ENCODE data around the gene IRAK1. TPM values are rescaled to one million over a fixed set of nuclear protein-coding genes. Genes with fewer than 3 reads are reported as not detected.

The IRAK1 gene
- total RNA-seq (85.3 TPM), polyA plus RNA-seq (ENCODE audit: insufficient read depth, low read depth, low replicate concordance) (46.6 TPM)
- long read RNA-seq, donor 1, partial matches to known transcripts: 6 of 9 reads
- long read RNA-seq, donor 1, other reads (novel, unspliced or antisense): 0 of 9 reads
- long read RNA-seq, donor 2, partial matches to known transcripts: 0 of 1 reads
- long read RNA-seq, donor 2, other reads (novel, unspliced or antisense): 0 of 1 reads
- long read RNA-seq, donor 3, partial matches to known transcripts: 17 of 19 reads
- long read RNA-seq, donor 3, other reads (novel, unspliced or antisense): 0 of 19 reads
- long read RNA-seq, donor 4, partial matches to known transcripts: 0 of 5 reads
- long read RNA-seq, donor 4, other reads (novel, unspliced or antisense): 0 of 5 reads
- long read RNA-seq, donor 5: 0 reads
- long read RNA-seq, donor 6: 0 reads
- long read RNA-seq, donor 7, transcript IRAK1-204 (14 exons, 2,049 nt): minor isoform, 11 of 134 reads
- long read RNA-seq, donor 7, transcript IRAK1-203 (14 exons, 3,666 nt): major isoform, 44 of 134 reads
- long read RNA-seq, donor 7, partial matches to known transcripts: 58 of 134 reads
- long read RNA-seq, donor 7, other reads (novel, unspliced or antisense): 21 of 134 reads
- long read RNA-seq, donor 8, partial matches to known transcripts: 5 of 5 reads
- long read RNA-seq, donor 8, other reads (novel, unspliced or antisense): 0 of 5 reads
- long read RNA-seq, donor 9: 0 reads
- long read RNA-seq, donor 10, partial matches to known transcripts: 0 of 4 reads
- long read RNA-seq, donor 10, other reads (novel, unspliced or antisense): 0 of 4 reads

GRCh38 chrX:154019633-154020528 lies at the start of gene IRAK1:
IRAK1 (minus strand) TSS chrX:154019902; CDS start chrX:154019812, 90 bp downstream.
- peak within 1 kb of the TSS; percentile 53 to 78 for H3K27ac ChIP-seq (ENCODE audit: low read depth in 2 of 2, low read length in 2 of 2)
- no peaks in the 10 kb centered on the region for H3K9me3 ChIP-seq (ENCODE audit: control insufficient read depth in 2 of 3, insufficient read depth in 1 of 3, low read length in 3 of 3)
- H3K9ac ChIP-seq (ENCODE audit: low read length in 3 of 3): peak within 1 kb of the TSS in 2 of 3 donors; percentile 41 to 55
- H3K4me3 ChIP-seq (ENCODE audit: low read length in 3 of 3): peak within 1 kb of the TSS; percentile 16 to 51 (median 32)
- FAIRE-seq: no peak
- intact Hi-C loops (cut with DNase I): no loop called here
- peaks cover 0 to 2% (median 0%) of the 10 kb centered on the region in 3 donors for H3K36me3 ChIP-seq (ENCODE audit: control insufficient read depth in 2 of 3, insufficient read depth in 3 of 3, low read length in 3 of 3)
- peak in 3 of 5 donors; percentile 30 to 73 (median 63) for DNase-seq
- H3K4me1 ChIP-seq (ENCODE audit: control insufficient read depth in 2 of 3, insufficient read depth in 2 of 3, low read depth in 1 of 3, low read length in 3 of 3): peaks cover 0 to 9% (median 5%) of the 10 kb centered on the region in 3 donors
- TF ChIP-seq, protein P1, sequence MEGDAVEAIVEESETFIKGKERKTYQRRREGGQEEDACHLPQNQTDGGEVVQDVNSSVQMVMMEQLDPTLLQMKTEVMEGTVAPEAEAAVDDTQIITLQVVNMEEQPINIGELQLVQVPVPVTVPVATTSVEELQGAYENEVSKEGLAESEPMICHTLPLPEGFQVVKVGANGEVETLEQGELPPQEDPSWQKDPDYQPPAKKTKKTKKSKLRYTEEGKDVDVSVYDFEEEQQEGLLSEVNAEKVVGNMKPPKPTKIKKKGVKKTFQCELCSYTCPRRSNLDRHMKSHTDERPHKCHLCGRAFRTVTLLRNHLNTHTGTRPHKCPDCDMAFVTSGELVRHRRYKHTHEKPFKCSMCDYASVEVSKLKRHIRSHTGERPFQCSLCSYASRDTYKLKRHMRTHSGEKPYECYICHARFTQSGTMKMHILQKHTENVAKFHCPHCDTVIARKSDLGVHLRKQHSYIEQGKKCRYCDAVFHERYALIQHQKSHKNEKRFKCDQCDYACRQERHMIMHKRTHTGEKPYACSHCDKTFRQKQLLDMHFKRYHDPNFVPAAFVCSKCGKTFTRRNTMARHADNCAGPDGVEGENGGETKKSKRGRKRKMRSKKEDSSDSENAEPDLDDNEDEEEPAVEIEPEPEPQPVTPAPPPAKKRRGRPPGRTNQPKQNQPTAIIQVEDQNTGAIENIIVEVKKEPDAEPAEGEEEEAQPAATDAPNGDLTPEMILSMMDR (IDR thresholded peaks at IDR 0.05; ENCODE audit: borderline replicate concordance, extremely low read depth, insufficient read depth): no peak
- H3K27me3 ChIP-seq (ENCODE audit: control insufficient read depth, insufficient read depth, low read length): no peaks in the 10 kb centered on the region

GRCh38 chrX:154068560-154068959 lies 48.9 kb upstream of the IRAK1 start:
- no peak for FAIRE-seq

More at GRCh38 chrX:154068560-154068959, 48.9 kb upstream of the IRAK1 start:
- Histone ChIP-seq H3K27me3 (ENCODE audit: control insufficient read depth, insufficient read depth, low read length) (no peaks in the 10 kb centered on the region), H3K9ac (ENCODE audit: low read length in 3 of 3) (no peak overlapping the region), H3K4me3 (ENCODE audit: low read length in 3 of 3) (no peak overlapping the region), H3K9me3 (ENCODE audit: control insufficient read depth in 2 of 3, insufficient read depth in 1 of 3, low read length in 3 of 3) (no peaks in the 10 kb centered on the region), H3K4me1 (ENCODE audit: control insufficient read depth in 2 of 3, insufficient read depth in 2 of 3, low read depth in 1 of 3, low read length in 3 of 3) (peaks cover 0 to 3% (median 0%) of the 10 kb centered on the region in 3 donors), H3K27ac (ENCODE audit: low read depth in 2 of 2, low read length in 2 of 2) (no peak overlapping the region), H3K36me3 (ENCODE audit: control insufficient read depth in 2 of 3, insufficient read depth in 3 of 3, low read length in 3 of 3) (no peaks in the 10 kb centered on the region)
- DNase-seq: no peak
- intact Hi-C loops (cut with DNase I): no loop called here
- TF ChIP-seq, protein P1 (IDR thresholded peaks at IDR 0.05; ENCODE audit: borderline replicate concordance, extremely low read depth, insufficient read depth): no peak

All from kidney (tissue), 22 donors.